ACC112 (cell line): Measurements from ENCODE around the gene CDC14A.
"Not testable (repeated sequence)": the region's sequence is repeated elsewhere in the genome, so short reads cannot be mapped to it uniquely, and the experiment has no call there.

Experiments
- H2AFZ ChIP-seq: fragments of 200-600 bp; sonication (generic); one replicate; pipeline ENCODE4 v1.6.0; 2017; ENCODE audit warnings: antibody characterized with exemption, low read length; ENCODE audit not compliant: unreplicated experiment
- H3K27ac ChIP-seq: fragments of 200-600 bp; sonication (generic); 2 replicates; pipeline ENCODE4 v1.5.1; 2014; ENCODE audit warnings: low read depth, mild to moderate bottlenecking, antibody characterized with exemption, low read length, moderate library complexity
- H3K27me3 ChIP-seq: fragments of 200-600 bp; sonication (generic); 2 replicates; pipeline ENCODE4 v1.6.1; 2014; ENCODE audit warnings: mild to moderate bottlenecking, antibody characterized with exemption, low read length, moderate library complexity, mixed read lengths; ENCODE audit not compliant: insufficient read depth
- H3K36me3 ChIP-seq: fragments of 200-600 bp; sonication (generic); 2 replicates; pipeline ENCODE4 v1.6.1; 2016; ENCODE audit warnings: mild to moderate bottlenecking, antibody characterized with exemption, low read length, moderate library complexity, mixed read lengths; ENCODE audit not compliant: insufficient read depth
- H3K4me1 ChIP-seq: fragments of 200-600 bp; sonication (generic); one replicate; pipeline ENCODE4 v1.6.1; 2016; ENCODE audit warnings: low read length, mixed read lengths; ENCODE audit not compliant: insufficient read depth, unreplicated experiment, control insufficient read depth
- H3K4me3 ChIP-seq: fragments of 200-600 bp; sonication (generic); 2 replicates; pipeline ENCODE4 v1.5.1; 2014; ENCODE audit warnings: mild to moderate bottlenecking, low read depth, low read length
- H3K79me2 ChIP-seq: fragments of 200-600 bp; sonication (generic); one replicate; pipeline ENCODE4 v1.6.0; 2016; ENCODE audit warnings: low read length; ENCODE audit not compliant: control insufficient read depth, unreplicated experiment, insufficient read depth

Gene CDC14A

DNA sequence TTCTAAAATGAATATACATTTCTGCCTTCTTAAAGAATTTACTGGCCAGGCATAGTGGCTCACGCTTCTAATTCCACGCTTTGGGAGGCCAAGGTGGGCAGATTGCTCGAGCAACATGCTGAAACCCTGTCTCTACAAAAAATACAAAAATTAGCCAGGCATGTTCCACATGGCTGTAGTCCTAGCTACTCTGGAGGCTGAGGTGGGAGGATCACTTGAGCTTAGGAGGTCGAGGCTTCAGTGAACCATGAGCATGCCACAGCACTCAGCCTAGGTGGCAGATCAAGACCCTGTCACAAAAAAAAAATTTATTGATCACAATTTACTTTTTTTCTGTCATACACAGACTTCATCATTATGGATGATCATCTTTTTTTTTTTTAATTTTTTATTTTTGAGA is 11.5 kb downstream of the CDC14A start:
- no peaks in the 10 kb centered on the region for H3K27me3 ChIP-seq
- H3K4me1 ChIP-seq, result no peaks in the 10 kb centered on the region
- no peaks in the 10 kb centered on the region for H3K36me3 ChIP-seq
- H3K4me3 ChIP-seq, result no peak overlapping the region
- H3K27ac ChIP-seq, result no peak overlapping the region
- H2AFZ ChIP-seq, result no peak overlapping the region
- H3K79me2 ChIP-seq, result no peaks in the 10 kb centered on the region

DNA sequence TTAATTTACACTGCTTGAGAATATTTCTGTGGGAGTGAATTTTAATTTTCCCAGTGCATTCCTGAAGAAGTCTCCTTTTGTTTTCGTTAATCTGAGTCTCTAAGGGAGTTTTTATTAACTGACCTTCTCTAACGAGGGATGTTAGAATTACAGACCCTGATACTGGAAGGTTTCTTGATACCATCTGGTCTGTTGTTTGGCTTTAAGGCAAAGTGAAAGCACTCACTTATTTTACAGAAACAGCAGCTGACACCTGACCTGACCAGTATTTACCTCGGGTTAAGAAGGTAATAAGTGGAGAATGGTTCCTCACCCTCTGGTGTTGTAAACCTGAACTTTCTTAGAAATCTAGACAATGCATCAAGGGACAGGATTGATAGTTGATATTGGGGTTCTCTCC is 12.4 kb downstream of the CDC14A start:
- Histone ChIP-seq H3K27ac (no peak overlapping the region), H3K36me3 (no peaks in the 10 kb centered on the region), H3K79me2 (no peaks in the 10 kb centered on the region), H3K4me1 (no peaks in the 10 kb centered on the region), H3K4me3 (no peak overlapping the region), H3K27me3 (no peaks in the 10 kb centered on the region), H2AFZ (no peak overlapping the region)

DNA sequence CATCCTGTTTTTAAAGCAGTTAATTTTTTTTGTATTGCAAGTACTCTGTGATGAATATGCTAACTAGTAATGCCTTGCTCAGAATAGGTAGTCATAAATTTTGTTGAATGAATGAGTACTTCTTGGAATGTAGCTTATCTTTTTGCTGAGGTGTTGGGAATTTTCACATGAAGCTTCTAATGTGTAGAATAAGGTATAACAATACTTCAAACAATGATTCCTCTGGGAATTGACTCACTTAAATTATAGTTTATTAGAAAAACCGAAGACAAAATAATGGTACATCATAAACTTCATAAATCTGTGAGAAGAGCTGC is 13.9 kb downstream of the CDC14A start:
- no peaks in the 10 kb centered on the region for H3K27me3 ChIP-seq
- H3K4me1 ChIP-seq, result no peaks in the 10 kb centered on the region
- H3K27ac ChIP-seq, result no peak overlapping the region
- no peak overlapping the region for H2AFZ ChIP-seq
- H3K36me3 ChIP-seq, result no peaks in the 10 kb centered on the region
- H3K4me3 ChIP-seq, result no peak overlapping the region
- H3K79me2 ChIP-seq, result no peaks in the 10 kb centered on the region

- not testable (repeated sequence) for H3K27ac ChIP-seq, H3K36me3 ChIP-seq, H3K27me3 ChIP-seq, H3K79me2 ChIP-seq, H2AFZ ChIP-seq, H3K4me3 ChIP-seq, H3K4me1 ChIP-seq
Measured at GRCh38 chr1:100369339-100369738, 17.0 kb downstream of the CDC14A start.

- H3K4me3 ChIP-seq, H3K36me3 ChIP-seq, H3K4me1 ChIP-seq, H3K79me2 ChIP-seq, H3K27me3 ChIP-seq, H2AFZ ChIP-seq, H3K27ac ChIP-seq: not testable (repeated sequence)
Measured at GRCh38 chr1:100373953-100374352, 21.6 kb downstream of the CDC14A start.

DNA sequence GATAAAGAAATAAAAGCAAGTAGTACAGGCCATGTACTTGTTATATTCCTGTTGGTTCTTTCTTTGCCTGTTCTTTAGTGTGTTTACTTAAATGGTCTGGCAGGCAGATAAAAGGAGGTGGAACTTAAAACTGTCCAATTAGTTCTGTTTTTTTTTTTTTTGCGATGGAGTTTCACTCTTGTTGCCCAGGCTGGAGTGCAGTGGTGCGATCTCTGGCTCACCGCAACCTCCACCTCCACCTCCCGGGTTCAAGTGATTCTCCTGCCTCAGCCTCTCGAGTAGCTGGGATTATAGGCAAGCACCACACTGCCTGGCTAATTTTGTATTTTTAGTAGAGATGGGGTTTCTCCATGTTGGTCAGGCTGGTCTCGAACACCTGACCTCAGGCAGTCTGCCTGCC is 24.6 kb downstream of the CDC14A start:
- H2AFZ ChIP-seq, H3K4me1 ChIP-seq, H3K27ac ChIP-seq, H3K27me3 ChIP-seq, H3K4me3 ChIP-seq, H3K79me2 ChIP-seq, H3K36me3 ChIP-seq: not testable (repeated sequence)

- no peaks in the 10 kb centered on the region for H3K27me3 ChIP-seq
- H3K4me3 ChIP-seq, result no peak overlapping the region
- no peak overlapping the region for H2AFZ ChIP-seq
- H3K27ac ChIP-seq, result no peak overlapping the region
- no peaks in the 10 kb centered on the region for H3K4me1 ChIP-seq
- no peaks in the 10 kb centered on the region for H3K79me2 ChIP-seq
- no peaks in the 10 kb centered on the region for H3K36me3 ChIP-seq
Measured at GRCh38 chr1:100377590-100378361, 25.5 kb downstream of the CDC14A start.

DNA sequence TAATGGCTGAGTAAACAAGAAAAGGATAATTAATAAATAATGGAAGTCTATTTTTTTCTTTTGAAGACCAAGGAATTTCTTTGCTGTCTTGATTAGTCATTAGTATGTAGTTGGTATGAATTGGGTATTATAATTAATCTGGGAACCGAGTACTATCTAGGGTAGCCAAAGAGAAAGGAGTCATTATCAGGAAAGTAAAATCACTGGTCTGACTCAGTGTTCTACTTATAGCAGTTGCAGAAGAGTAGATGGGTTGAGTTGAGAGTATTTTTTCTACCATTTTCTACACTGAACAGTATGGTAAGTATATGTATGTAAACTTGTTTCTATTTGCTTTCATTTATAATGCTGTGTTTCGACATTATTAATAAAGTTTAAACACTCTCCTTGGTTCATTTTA is 26.6 kb downstream of the CDC14A start:
- no peaks in the 10 kb centered on the region for H3K36me3 ChIP-seq
- no peaks in the 10 kb centered on the region for H3K79me2 ChIP-seq
- H3K4me3 ChIP-seq, result no peak overlapping the region
- no peaks in the 10 kb centered on the region for H3K4me1 ChIP-seq
- H2AFZ ChIP-seq, result no peak overlapping the region
- no peaks in the 10 kb centered on the region for H3K27me3 ChIP-seq
- H3K27ac ChIP-seq, result no peak overlapping the region

DNA sequence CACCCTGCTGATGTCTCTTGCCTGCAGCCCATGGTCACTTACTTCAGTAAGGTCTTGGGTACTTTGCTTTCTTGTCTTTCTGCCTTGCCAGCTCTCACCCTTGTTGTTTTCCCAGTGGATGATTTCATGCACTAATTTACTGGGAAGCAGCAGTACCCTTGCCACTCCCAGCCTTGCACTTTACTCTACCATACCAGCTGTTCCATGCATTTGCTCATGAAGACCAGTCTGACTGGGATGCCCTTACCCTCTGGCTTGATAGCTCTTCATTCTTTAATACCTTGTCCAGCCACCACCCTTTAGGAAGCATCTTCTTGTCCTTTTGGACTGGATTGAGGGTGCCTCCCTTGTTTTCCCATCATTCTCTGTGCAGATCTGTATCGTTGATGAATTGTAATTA is 28.3 kb downstream of the CDC14A start:
- Histone ChIP-seq H3K27me3 (no peaks in the 10 kb centered on the region), H3K27ac (no peak overlapping the region), H3K79me2 (no peaks in the 10 kb centered on the region)

GRCh38 chr1:100382657-100383056 is 30.4 kb downstream of the CDC14A start:
- H3K27me3 ChIP-seq, result no peaks in the 10 kb centered on the region
- no peak overlapping the region for H3K4me3 ChIP-seq
- no peaks in the 10 kb centered on the region for H3K79me2 ChIP-seq
- H3K36me3 ChIP-seq, result no peaks in the 10 kb centered on the region
- H3K4me1 ChIP-seq, result no peaks in the 10 kb centered on the region
- H2AFZ ChIP-seq, result no peak overlapping the region
- H3K27ac ChIP-seq, result no peak overlapping the region

More for the DNA sequence above, 28.3 kb downstream of the CDC14A start:
- H3K4me1 ChIP-seq, result no peaks in the 10 kb centered on the region
- H2AFZ ChIP-seq, result no peak overlapping the region
- H3K4me3 ChIP-seq, result no peak overlapping the region
- H3K36me3 ChIP-seq, result no peaks in the 10 kb centered on the region

DNA sequence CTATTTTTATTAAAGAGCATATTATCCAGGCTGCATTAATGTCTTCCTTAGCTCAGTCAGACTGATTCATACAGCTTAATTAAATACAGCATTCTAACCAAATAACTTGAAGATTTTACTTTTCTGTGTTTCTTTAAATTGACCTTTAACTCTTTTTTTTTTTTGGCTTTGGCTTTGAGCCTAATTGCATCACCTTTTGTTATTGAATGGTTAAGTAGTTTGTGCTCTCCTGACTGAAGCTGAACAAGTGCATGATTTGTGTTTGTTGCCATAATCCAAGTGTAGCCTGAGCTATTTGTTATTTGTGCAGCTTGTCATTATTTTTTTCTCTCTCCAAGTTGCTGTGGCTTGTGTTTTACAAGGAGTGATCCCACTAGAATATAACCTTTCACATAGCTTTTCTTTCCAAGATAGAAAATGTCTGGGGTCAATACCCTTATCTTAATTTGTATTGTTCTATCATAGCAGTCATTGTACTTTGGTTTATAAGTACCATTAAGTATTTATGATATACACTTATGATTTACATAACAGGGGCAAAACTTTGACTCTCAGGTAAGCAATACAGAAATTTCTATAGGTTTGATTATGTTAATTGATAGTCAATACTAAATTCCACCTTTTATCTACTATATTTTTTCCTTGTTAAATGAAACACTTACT is 31.6 kb downstream of the CDC14A start:
- Histone ChIP-seq H3K27ac (no peak overlapping the region), H3K36me3 (no peaks in the 10 kb centered on the region), H3K79me2 (no peaks in the 10 kb centered on the region), H3K4me1 (peaks cover 2% of the 10 kb centered on the region), H2AFZ (no peak overlapping the region), H3K4me3 (no peak overlapping the region), H3K27me3 (no peaks in the 10 kb centered on the region)
